GM12878 (cell line): Measurements from ENCODE around the gene NELFB. TPM values are rescaled to one million over a fixed set of nuclear protein-coding genes. Genes with fewer than 3 reads are reported as not detected.
A peak's percentile ranks its signal among the peaks of the same experiment; 100 is the strongest.

Source experiments
- BRCA1 ChIP-seq: IDR thresholded peaks from 2 replicates; pipeline ENCODE4 v1.6.1; 2011; ENCODE audit warnings: low read depth, low read length, improper control_type of control experiment
- EGR1 ChIP-seq, 2 experiments: IDR thresholded peaks; 1 replicate in 1 of 2; 2 replicates in 1 of 2; pipeline ENCODE4 v1.6.1; 2011 to 2012; ENCODE audit warnings: low read depth in 2 of 2, low read length in 2 of 2, borderline replicate concordance in 1 of 2, mild to moderate bottlenecking in 1 of 2, moderate library complexity in 1 of 2
- GABPA ChIP-seq: IDR thresholded peaks from 2 replicates; pipeline ENCODE4 v1.6.1; 2014; ENCODE audit warnings: antibody characterized with exemption, low read depth, mild to moderate bottlenecking, inconsistent platforms
- GATAD2B ChIP-seq: fragments of 450-650 bp; conservative IDR thresholded peaks from 2 replicates; pipeline ENCODE4 v1.6.1; 2017; ENCODE audit warnings: low read depth, mild to moderate bottlenecking, moderate library complexity
- HDAC2 ChIP-seq: fragments of 200-600 bp; sonication (generic); IDR thresholded peaks from 2 replicates; pipeline ENCODE4 v1.6.1; 2017
- MYC ChIP-seq: IDR thresholded peaks from 2 replicates; pipeline ENCODE4 v1.6.1; 2011; ENCODE audit warnings: mild to moderate bottlenecking, low read length, moderate library complexity, inconsistent platforms; ENCODE audit not compliant: insufficient read depth, insufficient replicate concordance, insufficient read length, severe bottlenecking
- NFIC ChIP-seq: IDR thresholded peaks from 2 replicates; pipeline ENCODE4 v1.6.1; 2012; ENCODE audit warnings: low read depth, mild to moderate bottlenecking, inconsistent platforms, low read length, moderate library complexity
- NFXL1 ChIP-seq: fragments of 450-650 bp; IDR thresholded peaks from 2 replicates; pipeline ENCODE4 v1.6.1; 2017; ENCODE audit warnings: antibody characterized with exemption, mild to moderate bottlenecking, borderline replicate concordance
- NR2C2 ChIP-seq: IDR thresholded peaks from 2 replicates; pipeline ENCODE4 v1.6.1; 2011; ENCODE audit warnings: borderline replicate concordance, low read depth; ENCODE audit not compliant: control insufficient read depth, insufficient read length
- PAX5 ChIP-seq: IDR thresholded peaks from 2 replicates; pipeline ENCODE4 v1.6.1; 2011; ENCODE audit warnings: low read depth, low read length, borderline replicate concordance
- PML ChIP-seq: IDR thresholded peaks from 2 replicates; pipeline ENCODE4 v1.6.1; 2012; ENCODE audit warnings: low read length, inconsistent platforms
- RUNX3 ChIP-seq: IDR thresholded peaks from 2 replicates; pipeline ENCODE4 v1.6.1; 2012; ENCODE audit warnings: low read length, inconsistent platforms
- SMAD1 ChIP-seq: fragments of 450-650 bp; IDR thresholded peaks from 2 replicates; pipeline ENCODE4 v1.6.1; 2018; ENCODE audit warnings: mild to moderate bottlenecking, low read depth; ENCODE audit not compliant: partially characterized antibody
- STAT3 ChIP-seq: IDR thresholded peaks from 2 replicates; pipeline ENCODE4 v1.6.1; 2011; ENCODE audit warnings: low read depth, low read length, improper control_type of control experiment
- SUPT20H ChIP-seq: IDR thresholded peaks from 2 replicates; pipeline ENCODE4 v1.6.1; 2011; ENCODE audit warnings: low read depth, mild to moderate bottlenecking, low read length, moderate library complexity, borderline replicate concordance; ENCODE audit not compliant: control insufficient read depth
- TAF1 ChIP-seq: IDR thresholded peaks from 2 replicates; pipeline ENCODE4 v1.6.1; 2011; ENCODE audit warnings: mild to moderate bottlenecking, low read depth, low read length, borderline replicate concordance
- ZNF207 ChIP-seq: fragments of 450-650 bp; IDR thresholded peaks from 2 replicates; pipeline ENCODE4 v1.6.1; 2014; ENCODE audit warnings: antibody characterized with exemption, mild to moderate bottlenecking, borderline replicate concordance
- polyA plus RNA-seq, 11 experiments: library from polyadenylated mRNA; depleted of rRNA in 4 of 11; unstranded in 6 of 11; stranded (reverse) in 5 of 11; fragments of >200 nt; fragmentation: Nextera tagmentation in 4 of 11; fragmentation: Illumina TruSeq in 1 of 11; extraction: Ambion mirVana in 4 of 11; extraction: Trizol in 1 of 11; gene quantifications; 1 replicate in 1 of 11; 2 replicates in 10 of 11; pipeline versions ENCODE4 v1.2.1 to v1.2.3, GENCODE V29; 2011 to 2016; ENCODE audit warnings: inconsistent platforms in 2 of 11, missing spikeins in 2 of 11, low read depth in 1 of 11
- total RNA-seq, 4 experiments: library from RNA; depleted of rRNA in 3 of 4; stranded (reverse); fragments of >200 nt in 3 of 4; fragmentation: Illumina TruSeq in 1 of 4; extraction: Trizol in 1 of 4; gene quantifications; 2 replicates each; pipeline versions ENCODE4 v1.2.1 to v1.2.3, GENCODE V29; 2013 to 2021
- TF ChIP-seq, protein P1 (sequence below): fragments of 450-650 bp; IDR thresholded peaks from 2 replicates; pipeline ENCODE4 v1.6.1; 2016; ENCODE audit warnings: mild to moderate bottlenecking
- TF ChIP-seq, protein P2 (sequence below): fragments of 450-650 bp; IDR thresholded peaks from 2 replicates; pipeline ENCODE4 v1.6.1; 2017; ENCODE audit warnings: antibody characterized with exemption, mild to moderate bottlenecking, moderate library complexity
- TF ChIP-seq, protein P3 (sequence below): IDR thresholded peaks from 2 replicates; pipeline ENCODE4 v1.6.1; 2011; ENCODE audit warnings: low read depth, mild to moderate bottlenecking, low read length, moderate library complexity, borderline replicate concordance; ENCODE audit errors: extremely low read depth
- TF ChIP-seq, protein P4 (sequence below): IDR thresholded peaks from 2 replicates; pipeline ENCODE4 v1.6.1; 2012; ENCODE audit warnings: low read depth, low read length, improper control_type of control experiment
- TF ChIP-seq, protein P5 (sequence below): fragments of 450-650 bp; IDR thresholded peaks from 2 replicates; pipeline ENCODE4 v1.6.1; 2017; ENCODE audit warnings: mild to moderate bottlenecking

Gene NELFB
- total and polyA plus RNA-seq, 10 of the 15 experiments (the other 5 are each of a cell fraction or from before 2014, with no cell fraction given) = 0.19 to 63.4 (median 30.9) TPM

DNA sequence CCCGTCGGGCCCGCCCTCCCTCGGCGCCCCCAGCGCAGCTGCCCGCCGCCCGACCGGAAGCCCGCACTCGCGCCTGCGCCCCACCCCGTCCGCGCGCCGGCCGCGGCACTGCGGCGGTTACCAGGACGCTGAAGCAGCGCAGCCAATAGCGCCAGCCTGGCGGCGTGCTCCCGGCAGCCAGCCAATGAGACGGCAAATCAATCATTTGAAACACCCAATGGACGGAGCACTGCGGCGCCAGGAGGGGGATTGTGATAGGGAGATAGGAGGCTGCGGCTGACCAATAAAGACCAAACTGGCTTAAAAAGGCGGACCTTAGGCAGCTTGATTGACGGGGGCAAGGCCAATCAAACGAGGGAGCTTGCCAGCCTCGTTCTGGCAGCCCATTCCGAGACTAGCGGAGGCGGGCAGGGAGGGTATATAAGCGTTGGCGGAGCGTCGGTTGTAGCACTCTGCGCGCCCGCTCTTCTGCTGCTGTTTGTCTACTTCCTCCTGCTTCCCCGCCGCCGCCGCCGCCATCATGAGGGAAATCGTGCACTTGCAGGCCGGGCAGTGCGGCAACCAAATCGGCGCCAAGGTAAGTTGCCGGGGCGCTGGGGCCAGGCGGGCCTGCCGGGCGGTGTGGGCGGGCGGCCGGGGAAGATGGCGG lies 14.2 kb upstream of the NELFB start, which contains the start of gene TUBB4B (continued):
- TF ChIP-seq SUPT20H = no peak
- TF ChIP-seq NR2C2 = no peak
- TF ChIP-seq BRCA1 = no peak
- TF ChIP-seq GABPA = no peak
- TF ChIP-seq EGR1 (IDR thresholded peaks at IDR 0.05; ENCODE audit: borderline replicate concordance in 1 of 2, low read depth in 2 of 2, low read length in 2 of 2) = peak in 1 of 2 experiments; percentile 73; a peak in 2 of 3 replicates
- TF ChIP-seq TAF1 = peak; percentile 98
- TF ChIP-seq RUNX3 = no peak
- TF ChIP-seq GATAD2B = peak; percentile 43; the same call in 1 of the 2 replicates
- TF ChIP-seq NFIC = no peak
- TF ChIP-seq ZNF207 = peak; percentile 84
- TF ChIP-seq, protein P1, sequence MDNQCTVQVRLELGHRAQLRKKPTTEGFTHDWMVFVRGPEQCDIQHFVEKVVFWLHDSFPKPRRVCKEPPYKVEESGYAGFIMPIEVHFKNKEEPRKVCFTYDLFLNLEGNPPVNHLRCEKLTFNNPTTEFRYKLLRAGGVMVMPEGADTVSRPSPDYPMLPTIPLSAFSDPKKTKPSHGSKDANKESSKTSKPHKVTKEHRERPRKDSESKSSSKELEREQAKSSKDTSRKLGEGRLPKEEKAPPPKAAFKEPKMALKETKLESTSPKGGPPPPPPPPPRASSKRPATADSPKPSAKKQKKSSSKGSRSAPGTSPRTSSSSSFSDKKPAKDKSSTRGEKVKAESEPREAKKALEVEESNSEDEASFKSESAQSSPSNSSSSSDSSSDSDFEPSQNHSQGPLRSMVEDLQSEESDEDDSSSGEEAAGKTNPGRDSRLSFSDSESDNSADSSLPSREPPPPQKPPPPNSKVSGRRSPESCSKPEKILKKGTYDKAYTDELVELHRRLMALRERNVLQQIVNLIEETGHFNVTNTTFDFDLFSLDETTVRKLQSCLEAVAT = no peak; the same call in 1 of the 2 replicates
- peak; percentile 34; the same call in 1 of the 2 replicates for TF ChIP-seq PAX5
- TF ChIP-seq STAT3 = no peak
- peak; percentile 93 for TF ChIP-seq SMAD1
- no peak for TF ChIP-seq MYC
- TF ChIP-seq, protein P2, sequence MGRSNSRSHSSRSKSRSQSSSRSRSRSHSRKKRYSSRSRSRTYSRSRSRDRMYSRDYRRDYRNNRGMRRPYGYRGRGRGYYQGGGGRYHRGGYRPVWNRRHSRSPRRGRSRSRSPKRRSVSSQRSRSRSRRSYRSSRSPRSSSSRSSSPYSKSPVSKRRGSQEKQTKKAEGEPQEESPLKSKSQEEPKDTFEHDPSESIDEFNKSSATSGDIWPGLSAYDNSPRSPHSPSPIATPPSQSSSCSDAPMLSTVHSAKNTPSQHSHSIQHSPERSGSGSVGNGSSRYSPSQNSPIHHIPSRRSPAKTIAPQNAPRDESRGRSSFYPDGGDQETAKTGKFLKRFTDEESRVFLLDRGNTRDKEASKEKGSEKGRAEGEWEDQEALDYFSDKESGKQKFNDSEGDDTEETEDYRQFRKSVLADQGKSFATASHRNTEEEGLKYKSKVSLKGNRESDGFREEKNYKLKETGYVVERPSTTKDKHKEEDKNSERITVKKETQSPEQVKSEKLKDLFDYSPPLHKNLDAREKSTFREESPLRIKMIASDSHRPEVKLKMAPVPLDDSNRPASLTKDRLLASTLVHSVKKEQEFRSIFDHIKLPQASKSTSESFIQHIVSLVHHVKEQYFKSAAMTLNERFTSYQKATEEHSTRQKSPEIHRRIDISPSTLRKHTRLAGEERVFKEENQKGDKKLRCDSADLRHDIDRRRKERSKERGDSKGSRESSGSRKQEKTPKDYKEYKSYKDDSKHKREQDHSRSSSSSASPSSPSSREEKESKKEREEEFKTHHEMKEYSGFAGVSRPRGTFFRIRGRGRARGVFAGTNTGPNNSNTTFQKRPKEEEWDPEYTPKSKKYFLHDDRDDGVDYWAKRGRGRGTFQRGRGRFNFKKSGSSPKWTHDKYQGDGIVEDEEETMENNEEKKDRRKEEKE = 0 out of 2 replicates have a peak, but pooled peaks have one; percentile 63
- TF ChIP-seq, protein P3, sequence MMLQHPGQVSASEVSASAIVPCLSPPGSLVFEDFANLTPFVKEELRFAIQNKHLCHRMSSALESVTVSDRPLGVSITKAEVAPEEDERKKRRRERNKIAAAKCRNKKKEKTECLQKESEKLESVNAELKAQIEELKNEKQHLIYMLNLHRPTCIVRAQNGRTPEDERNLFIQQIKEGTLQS = no peak
- TF ChIP-seq, protein P4, sequence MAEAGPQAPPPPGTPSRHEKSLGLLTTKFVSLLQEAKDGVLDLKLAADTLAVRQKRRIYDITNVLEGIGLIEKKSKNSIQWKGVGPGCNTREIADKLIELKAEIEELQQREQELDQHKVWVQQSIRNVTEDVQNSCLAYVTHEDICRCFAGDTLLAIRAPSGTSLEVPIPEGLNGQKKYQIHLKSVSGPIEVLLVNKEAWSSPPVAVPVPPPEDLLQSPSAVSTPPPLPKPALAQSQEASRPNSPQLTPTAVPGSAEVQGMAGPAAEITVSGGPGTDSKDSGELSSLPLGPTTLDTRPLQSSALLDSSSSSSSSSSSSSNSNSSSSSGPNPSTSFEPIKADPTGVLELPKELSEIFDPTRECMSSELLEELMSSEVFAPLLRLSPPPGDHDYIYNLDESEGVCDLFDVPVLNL = peak; percentile 70; the same call in 1 of the 2 replicates
- TF ChIP-seq PML = no peak
- peak; percentile 48; the same call in 1 of the 2 replicates for TF ChIP-seq NFXL1
- no peak for TF ChIP-seq HDAC2
- TF ChIP-seq, protein P5, sequence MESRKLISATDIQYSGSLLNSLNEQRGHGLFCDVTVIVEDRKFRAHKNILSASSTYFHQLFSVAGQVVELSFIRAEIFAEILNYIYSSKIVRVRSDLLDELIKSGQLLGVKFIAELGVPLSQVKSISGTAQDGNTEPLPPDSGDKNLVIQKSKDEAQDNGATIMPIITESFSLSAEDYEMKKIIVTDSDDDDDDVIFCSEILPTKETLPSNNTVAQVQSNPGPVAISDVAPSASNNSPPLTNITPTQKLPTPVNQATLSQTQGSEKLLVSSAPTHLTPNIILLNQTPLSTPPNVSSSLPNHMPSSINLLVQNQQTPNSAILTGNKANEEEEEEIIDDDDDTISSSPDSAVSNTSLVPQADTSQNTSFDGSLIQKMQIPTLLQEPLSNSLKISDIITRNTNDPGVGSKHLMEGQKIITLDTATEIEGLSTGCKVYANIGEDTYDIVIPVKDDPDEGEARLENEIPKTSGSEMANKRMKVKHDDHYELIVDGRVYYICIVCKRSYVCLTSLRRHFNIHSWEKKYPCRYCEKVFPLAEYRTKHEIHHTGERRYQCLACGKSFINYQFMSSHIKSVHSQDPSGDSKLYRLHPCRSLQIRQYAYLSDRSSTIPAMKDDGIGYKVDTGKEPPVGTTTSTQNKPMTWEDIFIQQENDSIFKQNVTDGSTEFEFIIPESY = no peak
